Measurements from ENCODE around the gene KATNB1. TPM values are rescaled to one million over a fixed set of nuclear protein-coding genes. Genes with fewer than 3 reads are reported as not detected.

The KATNB1 gene
- polyA plus RNA-seq, 3 donors = 16.9 to 35.6 (median 17.7) TPM

- Mint-ChIP-seq H3K27ac (peak overlapping the region in 1 of 7 donors; percentile 58), H3K27me3 (ENCODE audit: low read depth in 3 of 3) (peaks cover 0 to 9% (median 6%) of the 10 kb centered on the region in 3 donors), H3K4me1 (peaks cover 7% of the 10 kb centered on the region), H3K36me3 (no peaks in the 10 kb centered on the region), H3K9me3 (no peaks in the 10 kb centered on the region), H3K4me3 (no peak overlapping the region)
- DNase-seq = no peak
- H3K4me1 ChIP-seq (ENCODE audit: control insufficient read depth in 1 of 2, insufficient read depth in 2 of 2, low read length in 2 of 2) = no peaks in the 10 kb centered on the region
- no peaks in the 10 kb centered on the region for H3K9me3 ChIP-seq (replicated peaks in 1 of 2; ENCODE audit: control insufficient read depth in 1 of 2, insufficient read depth in 1 of 2, low read length in 2 of 2)
- 80% methylated on average over 5 of the region's 7 CpGs for WGBS (ENCODE audit: insufficient coverage)
- H3K27me3 ChIP-seq (ENCODE audit: control insufficient read depth in 2 of 2, insufficient read depth in 2 of 2, low read length in 2 of 2) = no peaks in the 10 kb centered on the region
- H3K27ac ChIP-seq (ENCODE audit: low read depth in 1 of 2, low read length in 2 of 2) = no peak overlapping the region
- H3K9ac ChIP-seq (ENCODE audit: insufficient read depth, low read length, poor library complexity, severe bottlenecking) = no peak overlapping the region
- H4K20me1 ChIP-seq (ENCODE audit: insufficient read depth, low read length) = no peaks in the 10 kb centered on the region
- intact Hi-C loops (cut with micrococcal nuclease) = loop anchor here (5.0 kb wide), 3 partner anchors 61 to 146 kb away; no protein-coding TSS in a partner anchor
- no peak overlapping the region for H3K4me3 ChIP-seq (replicated peaks in 1 of 3; ENCODE audit: low read depth in 2 of 3, low read length in 3 of 3)
- H2AFZ ChIP-seq (ENCODE audit: insufficient read depth, low read depth, low read length, poor library complexity, severe bottlenecking) = no peak overlapping the region
- TF ChIP-seq CTCF (IDR thresholded peaks at IDR 0.05) = no peak
- H3K4me2 ChIP-seq (replicated peaks; ENCODE audit: extremely low read depth, low read length, poor library complexity, severe bottlenecking) = no peak overlapping the region
- H3K36me3 ChIP-seq (replicated peaks in 1 of 2; ENCODE audit: control insufficient read depth in 1 of 2, insufficient read depth in 2 of 2, low read length in 2 of 2) = no peaks in the 10 kb centered on the region
- H3K79me2 ChIP-seq (ENCODE audit: insufficient read depth, low read length) = no peaks in the 10 kb centered on the region
Measured at GRCh38 chr16:57723170-57723569, 12.4 kb upstream of the KATNB1 start.

GRCh38 chr16:57724531-57724930 lies 11.0 kb upstream of the KATNB1 start:
- intact Hi-C loops (cut with micrococcal nuclease) = loop anchor here (5.0 kb wide), 3 partner anchors 62 to 147 kb away; no protein-coding TSS in a partner anchor
- H3K36me3 ChIP-seq (replicated peaks in 1 of 2; ENCODE audit: control insufficient read depth in 1 of 2, insufficient read depth in 2 of 2, low read length in 2 of 2) = no peaks in the 10 kb centered on the region
- H3K36me3 Mint-ChIP-seq = no peaks in the 10 kb centered on the region
- H3K27ac Mint-ChIP-seq = no peak overlapping the region
- no peak overlapping the region for H2AFZ ChIP-seq (ENCODE audit: insufficient read depth, low read depth, low read length, poor library complexity, severe bottlenecking)
- no peak overlapping the region for H3K4me3 Mint-ChIP-seq
- peaks cover 0 to 8% (median 5%) of the 10 kb centered on the region in 3 donors for H3K27me3 Mint-ChIP-seq (ENCODE audit: low read depth in 3 of 3)
- no peak overlapping the region for H3K27ac ChIP-seq (ENCODE audit: low read depth in 1 of 2, low read length in 2 of 2)
- H3K9me3 Mint-ChIP-seq = peaks cover 0 to 3% (median 0%) of the 10 kb centered on the region in 7 donors
- H3K4me3 ChIP-seq (replicated peaks in 1 of 3; ENCODE audit: low read depth in 2 of 3, low read length in 3 of 3) = no peak overlapping the region
- no peaks in the 10 kb centered on the region for H3K9me3 ChIP-seq (replicated peaks in 1 of 2; ENCODE audit: control insufficient read depth in 1 of 2, insufficient read depth in 1 of 2, low read length in 2 of 2)
- no peak for DNase-seq
- no peaks in the 10 kb centered on the region for H3K27me3 ChIP-seq (ENCODE audit: control insufficient read depth in 2 of 2, insufficient read depth in 2 of 2, low read length in 2 of 2)
- no peak for TF ChIP-seq CTCF (IDR thresholded peaks at IDR 0.05)
- H3K4me1 ChIP-seq (ENCODE audit: control insufficient read depth in 1 of 2, insufficient read depth in 2 of 2, low read length in 2 of 2) = no peaks in the 10 kb centered on the region
- H3K4me2 ChIP-seq (replicated peaks; ENCODE audit: extremely low read depth, low read length, poor library complexity, severe bottlenecking) = no peak overlapping the region
- peaks cover 7% of the 10 kb centered on the region for H3K4me1 Mint-ChIP-seq
- WGBS (ENCODE audit: insufficient coverage) = 91% methylated on average over 11 of the region's 15 CpGs
- no peaks in the 10 kb centered on the region for H3K79me2 ChIP-seq (ENCODE audit: insufficient read depth, low read length)
- no peak overlapping the region for H3K9ac ChIP-seq (ENCODE audit: insufficient read depth, low read length, poor library complexity, severe bottlenecking)
- H4K20me1 ChIP-seq (ENCODE audit: insufficient read depth, low read length) = no peaks in the 10 kb centered on the region

Data from CD14-positive monocyte (primary cell).